GM23338 (cell line): ENCODE measurements around the gene STXBP5. TPM values are rescaled to one million over a fixed set of nuclear protein-coding genes. Genes with fewer than 3 reads are reported as not detected.

Experiments
- ATAC-seq: fragments of 200-7000 bp; cut with Tn5 transposase; 3 replicates; pipeline ENCODE4 v1.9.1; 2020
- DNase-seq: peaks from one replicate; pipeline ENCODE4 v3.0.0-alpha.2; 2015; ENCODE audit warnings: low spot score
- H2AFZ ChIP-seq: fragments of 200-600 bp; sonication (generic); 2 replicates; pipeline ENCODE4 v1.8.0; 2016; ENCODE audit warnings: antibody characterized with exemption, mild to moderate bottlenecking, moderate library complexity
- H3F3A ChIP-seq: fragments of 200-600 bp; sonication (generic); replicated peaks from 2 replicates; pipeline ENCODE4 v1.8.0; 2017; ENCODE audit warnings: antibody characterized with exemption, mixed run types, low read depth
- H3K27ac ChIP-seq: fragments of 200-600 bp; sonication (generic); 2 replicates; pipeline ENCODE4 v1.6.1; 2016; ENCODE audit warnings: low read depth
- H3K27me3 ChIP-seq: fragments of 200-600 bp; sonication (generic); 2 replicates; pipeline ENCODE4 v1.8.0; 2016; ENCODE audit warnings: mild to moderate bottlenecking, mixed run types, moderate library complexity; ENCODE audit not compliant: insufficient read depth
- H3K36me3 ChIP-seq: fragments of 200-600 bp; sonication (generic); 2 replicates; pipeline ENCODE4 v1.8.0; 2016; ENCODE audit warnings: mild to moderate bottlenecking; ENCODE audit not compliant: insufficient read depth
- H3K4me1 ChIP-seq: fragments of 200-600 bp; sonication (generic); 2 replicates; pipeline ENCODE4 v1.8.0; 2016; ENCODE audit warnings: mild to moderate bottlenecking, moderate library complexity; ENCODE audit not compliant: insufficient read depth
- H3K4me2 ChIP-seq: fragments of 200-600 bp; sonication (generic); 2 replicates; pipeline ENCODE4 v1.7.1; 2017; ENCODE audit warnings: mixed run types
- H3K4me3 ChIP-seq: fragments of 200-600 bp; sonication (generic); 2 replicates; pipeline ENCODE4 v1.6.1; 2016; ENCODE audit warnings: mixed run types
- H3K79me2 ChIP-seq: fragments of 200-600 bp; sonication (generic); replicated peaks from 2 replicates; pipeline ENCODE4 v1.8.0; 2017; ENCODE audit warnings: mild to moderate bottlenecking; ENCODE audit not compliant: insufficient read depth
- H3K9me2 ChIP-seq: fragments of 200-600 bp; sonication (generic); 2 replicates; pipeline ENCODE4 v1.8.0; 2017; ENCODE audit not compliant: insufficient read depth
- H4K20me1 ChIP-seq: fragments of 200-600 bp; sonication (generic); replicated peaks from 2 replicates; pipeline ENCODE4 v1.8.0; 2017; ENCODE audit warnings: mild to moderate bottlenecking; ENCODE audit not compliant: insufficient read depth
- H3K27ac Mint-ChIP-seq: 2 replicates; pipeline ENCODE4 v1.8.0; 2020; ENCODE audit warnings: inconsistent platforms, mild to moderate bottlenecking, moderate library complexity, mixed read lengths
- H3K27me3 Mint-ChIP-seq: 3 replicates; pipeline ENCODE4 v1.8.0; 2022; ENCODE audit warnings: low read depth, mild to moderate bottlenecking, moderate library complexity, mixed read lengths, inconsistent platforms; ENCODE audit not compliant: insufficient read depth, poor library complexity
- H3K36me3 Mint-ChIP-seq: 3 replicates; pipeline ENCODE4 v1.8.0; 2021; ENCODE audit warnings: low read depth, mild to moderate bottlenecking, inconsistent platforms, moderate library complexity, mixed read lengths
- H3K4me1 Mint-ChIP-seq: 3 replicates; pipeline ENCODE4 v1.8.0; 2020; ENCODE audit warnings: mild to moderate bottlenecking, inconsistent platforms, mixed read lengths
- H3K4me3 Mint-ChIP-seq: 3 replicates; pipeline ENCODE4 v1.8.0; 2021; ENCODE audit warnings: moderate library complexity, mild to moderate bottlenecking, inconsistent platforms, mixed read lengths
- H3K9me3 Mint-ChIP-seq: 3 replicates; pipeline ENCODE4 v1.8.0; 2020; ENCODE audit warnings: moderate library complexity, mild to moderate bottlenecking, inconsistent platforms, mixed read lengths
- CREB1 ChIP-seq: fragments of 250-450 bp; sonication (Bioruptor Pico); IDR thresholded peaks from 2 replicates; pipeline ENCODE4 v1.5.0; 2020; ENCODE audit warnings: low read depth, mild to moderate bottlenecking, moderate library complexity
- EZH2 ChIP-seq: fragments of 200-600 bp; sonication (generic); IDR thresholded peaks from one replicate; pipeline ENCODE4 v1.8.0; 2017; ENCODE audit warnings: antibody characterized with exemption, mild to moderate bottlenecking, low read depth; ENCODE audit not compliant: unreplicated experiment
- EZH2phosphoT487 ChIP-seq: fragments of 200-600 bp; sonication (generic); IDR thresholded peaks from one replicate; pipeline ENCODE4 v1.8.1; 2018; ENCODE audit warnings: antibody characterized with exemption; ENCODE audit not compliant: unreplicated experiment
- JUNB ChIP-seq: IDR thresholded peaks from one replicate; pipeline ENCODE4 v1.6.1; 2016; ENCODE audit warnings: antibody characterized with exemption; ENCODE audit not compliant: unreplicated experiment
- NANOG ChIP-seq: IDR thresholded peaks from 2 replicates; pipeline ENCODE4 v1.6.1; 2016; ENCODE audit warnings: antibody characterized with exemption, borderline replicate concordance
- POLR2AphosphoS5 ChIP-seq: IDR thresholded peaks from 2 replicates; pipeline ENCODE4 v1.6.1; 2016; ENCODE audit warnings: antibody characterized with exemption, low read depth
- STAT1 ChIP-seq: IDR thresholded peaks from one replicate; pipeline ENCODE4 v1.6.1; 2016; ENCODE audit warnings: antibody characterized with exemption; ENCODE audit not compliant: unreplicated experiment
- ZNF114 ChIP-seq: fragments of 250-450 bp; sonication (Bioruptor Pico); IDR thresholded peaks from 2 replicates; pipeline ENCODE4 v1.5.0; 2020; ENCODE audit warnings: mild to moderate bottlenecking, moderate library complexity
- ZNF331 ChIP-seq: fragments of 250-450 bp; sonication (Bioruptor Pico); IDR thresholded peaks from 2 replicates; pipeline ENCODE4 v1.5.0; 2020; ENCODE audit warnings: low read depth, mild to moderate bottlenecking, moderate library complexity
- polyA plus RNA-seq: library from polyadenylated mRNA; unstranded; fragments of >200 nt; fragmentation: Nextera tagmentation; extraction: Ambion mirVana; gene quantifications from 2 replicates; pipeline ENCODE4 v1.2.1, GENCODE V29; 2016
- total RNA-seq: library from RNA; depleted of rRNA; stranded (reverse); fragments of >200 nt; shearing (Covaris generic); gene quantifications from 2 replicates; pipeline ENCODE4 v1.2.3, GENCODE V29; 2014
- TF ChIP-seq, protein P1 (sequence below): fragments of 250-450 bp; sonication (Bioruptor Pico); IDR thresholded peaks from 2 replicates; pipeline ENCODE4 v1.5.0; 2020; ENCODE audit warnings: mild to moderate bottlenecking, moderate library complexity
- TF ChIP-seq, protein P2 (sequence below): IDR thresholded peaks from 2 replicates; pipeline ENCODE4 v1.6.1; 2016; ENCODE audit warnings: antibody characterized with exemption
- TF ChIP-seq, protein P3 (sequence below): IDR thresholded peaks from one replicate; pipeline ENCODE4 v1.6.1; 2018; ENCODE audit warnings: antibody characterized with exemption; ENCODE audit not compliant: unreplicated experiment
- TF ChIP-seq, protein P4 (sequence below), 2 experiments: fragments of 200-600 bp in 1 of 2; sonication (generic) in 1 of 2; conservative IDR thresholded peaks; 2 replicates each; pipeline versions ENCODE4 v1.5.1 to v1.6.1; 2016 to 2017; ENCODE audit warnings: antibody characterized with exemption in 2 of 2, low read depth in 2 of 2, mild to moderate bottlenecking in 2 of 2, moderate library complexity in 1 of 2

The STXBP5 gene
- total and polyA plus RNA-seq, 2 experiments from 2014 or later = 3.9 to 17.8 TPM

DNA sequence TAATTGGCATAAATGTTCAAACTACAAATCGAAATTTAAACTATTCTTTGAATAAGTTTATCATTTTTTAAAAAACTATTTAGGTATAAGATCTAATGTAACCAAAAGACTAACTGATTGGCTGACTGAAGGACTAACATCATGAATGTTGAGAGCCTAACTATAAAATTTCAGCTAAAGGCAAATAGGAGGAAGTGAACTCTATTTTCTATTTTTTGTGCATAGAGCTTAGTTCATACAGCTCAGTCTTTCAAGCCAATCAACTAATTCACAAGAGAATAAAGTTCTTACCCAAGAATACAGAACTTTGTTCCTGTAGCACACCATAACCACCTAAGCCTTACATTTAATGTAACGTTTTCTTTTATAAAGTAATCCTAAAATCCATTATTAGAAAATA, 46.3 kb upstream of the STXBP5 start:
- H3K4me3 Mint-ChIP-seq = no peak overlapping the region
- Histone ChIP-seq H3K27me3 (no peaks in the 10 kb centered on the region), H3K4me1 (no peaks in the 10 kb centered on the region), H3K9me2 (0 out of 2 replicates have a peak, but pooled peaks cover 5% of the 10 kb centered on the region), H3K27ac (no peak overlapping the region), H3K79me2 (no peaks in the 10 kb centered on the region), H3K4me2 (no peak overlapping the region), H2AFZ (no peak overlapping the region), H3F3A (no peaks in the 10 kb centered on the region), H3K4me3 (no peak overlapping the region), H4K20me1 (no peaks in the 10 kb centered on the region), H3K36me3 (no peaks in the 10 kb centered on the region)
- no peaks in the 10 kb centered on the region for H3K27me3 Mint-ChIP-seq
- DNase-seq (no peak), ATAC-seq (no peak)
- no peaks in the 10 kb centered on the region for H3K36me3 Mint-ChIP-seq
- H3K4me1 Mint-ChIP-seq = peaks cover 6% of the 10 kb centered on the region; the same call in 1 of the 3 replicates
- no peaks in the 10 kb centered on the region for H3K9me3 Mint-ChIP-seq
- no peak overlapping the region for H3K27ac Mint-ChIP-seq
- TF ChIP-seq NANOG (no peak), EZH2 (no peak), ZNF331 (CRISPR knock-in tag) (no peak), CREB1 (CRISPR knock-in tag) (no peak), POLR2AphosphoS5 (no peak), JUNB (no peak), EZH2phosphoT487 (no peak), STAT1 (no peak), ZNF114 (no peak)
- TF ChIP-seq, protein P1, sequence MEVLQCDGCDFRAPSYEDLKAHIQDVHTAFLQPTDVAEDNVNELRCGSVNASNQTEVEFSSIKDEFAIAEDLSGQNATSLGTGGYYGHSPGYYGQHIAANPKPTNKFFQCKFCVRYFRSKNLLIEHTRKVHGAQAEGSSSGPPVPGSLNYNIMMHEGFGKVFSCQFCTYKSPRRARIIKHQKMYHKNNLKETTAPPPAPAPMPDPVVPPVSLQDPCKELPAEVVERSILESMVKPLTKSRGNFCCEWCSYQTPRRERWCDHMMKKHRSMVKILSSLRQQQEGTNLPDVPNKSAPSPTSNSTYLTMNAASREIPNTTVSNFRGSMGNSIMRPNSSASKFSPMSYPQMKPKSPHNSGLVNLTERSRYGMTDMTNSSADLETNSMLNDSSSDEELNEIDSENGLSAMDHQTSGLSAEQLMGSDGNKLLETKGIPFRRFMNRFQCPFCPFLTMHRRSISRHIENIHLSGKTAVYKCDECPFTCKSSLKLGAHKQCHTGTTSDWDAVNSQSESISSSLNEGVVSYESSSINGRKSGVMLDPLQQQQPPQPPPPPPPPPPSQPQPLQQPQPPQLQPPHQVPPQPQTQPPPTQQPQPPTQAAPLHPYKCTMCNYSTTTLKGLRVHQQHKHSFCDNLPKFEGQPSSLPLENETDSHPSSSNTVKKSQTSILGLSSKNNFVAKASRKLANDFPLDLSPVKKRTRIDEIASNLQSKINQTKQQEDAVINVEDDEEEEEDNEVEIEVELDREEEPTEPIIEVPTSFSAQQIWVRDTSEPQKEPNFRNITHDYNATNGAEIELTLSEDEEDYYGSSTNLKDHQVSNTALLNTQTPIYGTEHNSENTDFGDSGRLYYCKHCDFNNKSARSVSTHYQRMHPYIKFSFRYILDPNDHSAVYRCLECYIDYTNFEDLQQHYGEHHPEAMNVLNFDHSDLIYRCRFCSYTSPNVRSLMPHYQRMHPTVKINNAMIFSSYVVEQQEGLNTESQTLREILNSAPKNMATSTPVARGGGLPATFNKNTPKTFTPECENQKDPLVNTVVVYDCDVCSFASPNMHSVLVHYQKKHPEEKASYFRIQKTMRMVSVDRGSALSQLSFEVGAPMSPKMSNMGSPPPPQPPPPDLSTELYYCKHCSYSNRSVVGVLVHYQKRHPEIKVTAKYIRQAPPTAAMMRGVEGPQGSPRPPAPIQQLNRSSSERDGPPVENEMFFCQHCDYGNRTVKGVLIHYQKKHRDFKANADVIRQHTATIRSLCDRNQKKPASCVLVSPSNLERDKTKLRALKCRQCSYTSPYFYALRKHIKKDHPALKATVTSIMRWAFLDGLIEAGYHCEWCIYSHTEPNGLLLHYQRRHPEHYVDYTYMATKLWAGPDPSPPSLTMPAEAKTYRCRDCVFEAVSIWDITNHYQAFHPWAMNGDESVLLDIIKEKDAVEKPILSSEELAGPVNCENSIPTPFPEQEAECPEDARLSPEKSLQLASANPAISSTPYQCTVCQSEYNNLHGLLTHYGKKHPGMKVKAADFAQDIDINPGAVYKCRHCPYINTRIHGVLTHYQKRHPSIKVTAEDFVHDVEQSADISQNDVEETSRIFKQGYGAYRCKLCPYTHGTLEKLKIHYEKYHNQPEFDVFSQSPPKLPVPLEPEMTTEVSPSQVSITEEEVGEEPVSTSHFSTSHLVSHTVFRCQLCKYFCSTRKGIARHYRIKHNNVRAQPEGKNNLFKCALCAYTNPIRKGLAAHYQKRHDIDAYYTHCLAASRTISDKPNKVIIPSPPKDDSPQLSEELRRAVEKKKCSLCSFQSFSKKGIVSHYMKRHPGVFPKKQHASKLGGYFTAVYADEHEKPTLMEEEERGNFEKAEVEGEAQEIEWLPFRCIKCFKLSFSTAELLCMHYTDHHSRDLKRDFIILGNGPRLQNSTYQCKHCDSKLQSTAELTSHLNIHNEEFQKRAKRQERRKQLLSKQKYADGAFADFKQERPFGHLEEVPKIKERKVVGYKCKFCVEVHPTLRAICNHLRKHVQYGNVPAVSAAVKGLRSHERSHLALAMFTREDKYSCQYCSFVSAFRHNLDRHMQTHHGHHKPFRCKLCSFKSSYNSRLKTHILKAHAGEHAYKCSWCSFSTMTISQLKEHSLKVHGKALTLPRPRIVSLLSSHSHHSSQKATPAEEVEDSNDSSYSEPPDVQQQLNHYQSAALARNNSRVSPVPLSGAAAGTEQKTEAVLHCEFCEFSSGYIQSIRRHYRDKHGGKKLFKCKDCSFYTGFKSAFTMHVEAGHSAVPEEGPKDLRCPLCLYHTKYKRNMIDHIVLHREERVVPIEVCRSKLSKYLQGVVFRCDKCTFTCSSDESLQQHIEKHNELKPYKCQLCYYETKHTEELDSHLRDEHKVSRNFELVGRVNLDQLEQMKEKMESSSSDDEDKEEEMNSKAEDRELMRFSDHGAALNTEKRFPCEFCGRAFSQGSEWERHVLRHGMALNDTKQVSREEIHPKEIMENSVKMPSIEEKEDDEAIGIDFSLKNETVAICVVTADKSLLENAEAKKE (CRISPR knock-in tag) = no peak
- TF ChIP-seq, protein P2, sequence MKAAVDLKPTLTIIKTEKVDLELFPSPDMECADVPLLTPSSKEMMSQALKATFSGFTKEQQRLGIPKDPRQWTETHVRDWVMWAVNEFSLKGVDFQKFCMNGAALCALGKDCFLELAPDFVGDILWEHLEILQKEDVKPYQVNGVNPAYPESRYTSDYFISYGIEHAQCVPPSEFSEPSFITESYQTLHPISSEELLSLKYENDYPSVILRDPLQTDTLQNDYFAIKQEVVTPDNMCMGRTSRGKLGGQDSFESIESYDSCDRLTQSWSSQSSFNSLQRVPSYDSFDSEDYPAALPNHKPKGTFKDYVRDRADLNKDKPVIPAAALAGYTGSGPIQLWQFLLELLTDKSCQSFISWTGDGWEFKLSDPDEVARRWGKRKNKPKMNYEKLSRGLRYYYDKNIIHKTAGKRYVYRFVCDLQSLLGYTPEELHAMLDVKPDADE = no peak
- TF ChIP-seq, protein P3, sequence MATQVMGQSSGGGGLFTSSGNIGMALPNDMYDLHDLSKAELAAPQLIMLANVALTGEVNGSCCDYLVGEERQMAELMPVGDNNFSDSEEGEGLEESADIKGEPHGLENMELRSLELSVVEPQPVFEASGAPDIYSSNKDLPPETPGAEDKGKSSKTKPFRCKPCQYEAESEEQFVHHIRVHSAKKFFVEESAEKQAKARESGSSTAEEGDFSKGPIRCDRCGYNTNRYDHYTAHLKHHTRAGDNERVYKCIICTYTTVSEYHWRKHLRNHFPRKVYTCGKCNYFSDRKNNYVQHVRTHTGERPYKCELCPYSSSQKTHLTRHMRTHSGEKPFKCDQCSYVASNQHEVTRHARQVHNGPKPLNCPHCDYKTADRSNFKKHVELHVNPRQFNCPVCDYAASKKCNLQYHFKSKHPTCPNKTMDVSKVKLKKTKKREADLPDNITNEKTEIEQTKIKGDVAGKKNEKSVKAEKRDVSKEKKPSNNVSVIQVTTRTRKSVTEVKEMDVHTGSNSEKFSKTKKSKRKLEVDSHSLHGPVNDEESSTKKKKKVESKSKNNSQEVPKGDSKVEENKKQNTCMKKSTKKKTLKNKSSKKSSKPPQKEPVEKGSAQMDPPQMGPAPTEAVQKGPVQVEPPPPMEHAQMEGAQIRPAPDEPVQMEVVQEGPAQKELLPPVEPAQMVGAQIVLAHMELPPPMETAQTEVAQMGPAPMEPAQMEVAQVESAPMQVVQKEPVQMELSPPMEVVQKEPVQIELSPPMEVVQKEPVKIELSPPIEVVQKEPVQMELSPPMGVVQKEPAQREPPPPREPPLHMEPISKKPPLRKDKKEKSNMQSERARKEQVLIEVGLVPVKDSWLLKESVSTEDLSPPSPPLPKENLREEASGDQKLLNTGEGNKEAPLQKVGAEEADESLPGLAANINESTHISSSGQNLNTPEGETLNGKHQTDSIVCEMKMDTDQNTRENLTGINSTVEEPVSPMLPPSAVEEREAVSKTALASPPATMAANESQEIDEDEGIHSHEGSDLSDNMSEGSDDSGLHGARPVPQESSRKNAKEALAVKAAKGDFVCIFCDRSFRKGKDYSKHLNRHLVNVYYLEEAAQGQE = no peak
- TF ChIP-seq, protein P4, sequence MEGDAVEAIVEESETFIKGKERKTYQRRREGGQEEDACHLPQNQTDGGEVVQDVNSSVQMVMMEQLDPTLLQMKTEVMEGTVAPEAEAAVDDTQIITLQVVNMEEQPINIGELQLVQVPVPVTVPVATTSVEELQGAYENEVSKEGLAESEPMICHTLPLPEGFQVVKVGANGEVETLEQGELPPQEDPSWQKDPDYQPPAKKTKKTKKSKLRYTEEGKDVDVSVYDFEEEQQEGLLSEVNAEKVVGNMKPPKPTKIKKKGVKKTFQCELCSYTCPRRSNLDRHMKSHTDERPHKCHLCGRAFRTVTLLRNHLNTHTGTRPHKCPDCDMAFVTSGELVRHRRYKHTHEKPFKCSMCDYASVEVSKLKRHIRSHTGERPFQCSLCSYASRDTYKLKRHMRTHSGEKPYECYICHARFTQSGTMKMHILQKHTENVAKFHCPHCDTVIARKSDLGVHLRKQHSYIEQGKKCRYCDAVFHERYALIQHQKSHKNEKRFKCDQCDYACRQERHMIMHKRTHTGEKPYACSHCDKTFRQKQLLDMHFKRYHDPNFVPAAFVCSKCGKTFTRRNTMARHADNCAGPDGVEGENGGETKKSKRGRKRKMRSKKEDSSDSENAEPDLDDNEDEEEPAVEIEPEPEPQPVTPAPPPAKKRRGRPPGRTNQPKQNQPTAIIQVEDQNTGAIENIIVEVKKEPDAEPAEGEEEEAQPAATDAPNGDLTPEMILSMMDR (conservative IDR thresholded peaks at IDR 0.05; ENCODE audit: low read depth in 2 of 2) = no peak
